Measurements from ENCODE around the gene RHOBTB1.
"Not testable (repeated sequence)": the region's sequence is repeated elsewhere in the genome, so short reads cannot be mapped to it uniquely, and the experiment has no call there.

Gene RHOBTB1

GRCh38 chr10:60975716-60976115 is 31.7 kb upstream of the RHOBTB1 start:
- H3K36me3 Mint-ChIP-seq (ENCODE audit: insufficient read depth) = no peaks in the 10 kb centered on the region
- H3K4me3 Mint-ChIP-seq = no peak overlapping the region
- DNase-seq (ENCODE audit: low spot score in 2 of 2) (no peak), ATAC-seq (replicated peaks; ENCODE audit: extremely low read depth, poor library complexity, severe bottlenecking) (no peak)
- H3K27ac Mint-ChIP-seq (ENCODE audit: low read depth) = no peak overlapping the region
- H3K9me3 Mint-ChIP-seq = no peaks in the 10 kb centered on the region
- peaks cover 29% of the 10 kb centered on the region for H3K27me3 Mint-ChIP-seq
- H3K4me1 Mint-ChIP-seq = no peaks in the 10 kb centered on the region

GRCh38 chr10:60974463-60975149 is 30.6 kb upstream of the RHOBTB1 start:
- Mint-ChIP-seq H3K4me1 (no peaks in the 10 kb centered on the region), H3K9me3 (no peaks in the 10 kb centered on the region), H3K27me3 (peaks cover 30% of the 10 kb centered on the region), H3K4me3 (no peak overlapping the region), H3K27ac (ENCODE audit: low read depth) (no peak overlapping the region), H3K36me3 (ENCODE audit: insufficient read depth) (no peaks in the 10 kb centered on the region)
- no peak for DNase-seq (ENCODE audit: low spot score in 2 of 2)
- no peak for ATAC-seq (replicated peaks; ENCODE audit: extremely low read depth, poor library complexity, severe bottlenecking)

GRCh38 chr10:60973086-60973485 is 29.1 kb upstream of the RHOBTB1 start:
- ATAC-seq (replicated peaks; ENCODE audit: extremely low read depth, poor library complexity, severe bottlenecking) = no peak

GRCh38 chr10:60972181-60972580 is 28.2 kb upstream of the RHOBTB1 start:
- H3K4me3 Mint-ChIP-seq; H3K27ac Mint-ChIP-seq (ENCODE audit: low read depth); ATAC-seq (replicated peaks; ENCODE audit: extremely low read depth, poor library complexity, severe bottlenecking); H3K9me3 Mint-ChIP-seq; H3K4me1 Mint-ChIP-seq; H3K36me3 Mint-ChIP-seq (ENCODE audit: insufficient read depth); DNase-seq (ENCODE audit: low spot score in 2 of 2): not testable (repeated sequence)
- peaks cover 54% of the 10 kb centered on the region for H3K27me3 Mint-ChIP-seq

More at GRCh38 chr10:60973086-60973485, 29.1 kb upstream of the RHOBTB1 start:
- H3K27ac Mint-ChIP-seq (ENCODE audit: low read depth) = no peak overlapping the region
- H3K9me3 Mint-ChIP-seq = no peaks in the 10 kb centered on the region
- H3K27me3 Mint-ChIP-seq = peaks cover 45% of the 10 kb centered on the region
- DNase-seq (ENCODE audit: low spot score in 2 of 2) = no peak
- H3K4me1 Mint-ChIP-seq = no peaks in the 10 kb centered on the region
- H3K4me3 Mint-ChIP-seq = no peak overlapping the region
- no peaks in the 10 kb centered on the region for H3K36me3 Mint-ChIP-seq (ENCODE audit: insufficient read depth)

- H3K9me3 Mint-ChIP-seq = no peaks in the 10 kb centered on the region
- DNase-seq (ENCODE audit: low spot score in 2 of 2) = no peak
- no peak for ATAC-seq (replicated peaks; ENCODE audit: extremely low read depth, poor library complexity, severe bottlenecking)
- H3K36me3 Mint-ChIP-seq (ENCODE audit: insufficient read depth) = no peaks in the 10 kb centered on the region
- H3K27ac Mint-ChIP-seq (ENCODE audit: low read depth) = no peak overlapping the region
- no peaks in the 10 kb centered on the region for H3K4me1 Mint-ChIP-seq
- H3K4me3 Mint-ChIP-seq = no peak overlapping the region
- H3K27me3 Mint-ChIP-seq = peaks cover 55% of the 10 kb centered on the region
Observed at GRCh38 chr10:60970526-60970925, 26.5 kb upstream of the RHOBTB1 start.

- H3K27ac Mint-ChIP-seq (ENCODE audit: low read depth) = no peak overlapping the region
Observed at GRCh38 chr10:60968504-60968903, 24.5 kb upstream of the RHOBTB1 start.

GRCh38 chr10:60967854-60968484 is 24.0 kb upstream of the RHOBTB1 start:
- ATAC-seq (replicated peaks; ENCODE audit: extremely low read depth, poor library complexity, severe bottlenecking) (no peak), DNase-seq (ENCODE audit: low spot score in 2 of 2) (no peak)
- H3K27ac Mint-ChIP-seq (ENCODE audit: low read depth) = no peak overlapping the region

More at GRCh38 chr10:60968504-60968903, 24.5 kb upstream of the RHOBTB1 start:
- Mint-ChIP-seq H3K4me1 (no peaks in the 10 kb centered on the region), H3K9me3 (no peaks in the 10 kb centered on the region), H3K27me3 (peaks cover 52% of the 10 kb centered on the region), H3K4me3 (no peak overlapping the region), H3K36me3 (ENCODE audit: insufficient read depth) (no peaks in the 10 kb centered on the region)
- DNase-seq (ENCODE audit: low spot score in 2 of 2) = no peak
- ATAC-seq (replicated peaks; ENCODE audit: extremely low read depth, poor library complexity, severe bottlenecking) = no peak

GRCh38 chr10:60967260-60967659 is 23.3 kb upstream of the RHOBTB1 start:
- no peak overlapping the region for H3K4me3 Mint-ChIP-seq

More at GRCh38 chr10:60967854-60968484, 24.0 kb upstream of the RHOBTB1 start:
- Mint-ChIP-seq H3K4me3 (no peak overlapping the region), H3K36me3 (ENCODE audit: insufficient read depth) (no peaks in the 10 kb centered on the region), H3K9me3 (no peaks in the 10 kb centered on the region), H3K4me1 (no peaks in the 10 kb centered on the region), H3K27me3 (peaks cover 50% of the 10 kb centered on the region)

DNA sequence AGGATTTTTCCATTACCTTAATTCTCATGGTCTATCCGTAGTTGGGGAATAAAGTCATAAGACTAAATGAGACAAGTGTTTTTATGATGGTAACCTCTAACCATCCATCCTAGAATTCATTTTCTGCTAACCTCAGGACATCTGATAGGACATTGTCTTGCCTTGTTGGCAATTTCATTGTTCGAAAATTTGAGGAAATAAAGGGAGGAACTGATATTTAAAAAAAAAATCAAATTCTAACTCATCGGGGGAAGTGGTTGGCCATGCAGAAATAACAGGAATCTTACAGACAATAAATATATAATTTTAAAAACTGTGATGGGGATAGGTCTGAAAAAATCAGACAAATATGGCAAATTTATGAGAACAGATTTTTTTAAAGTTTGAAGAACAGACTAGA is 21.7 kb upstream of the RHOBTB1 start:
- no peaks in the 10 kb centered on the region for H3K9me3 Mint-ChIP-seq
- no peak overlapping the region for H3K27ac Mint-ChIP-seq (ENCODE audit: low read depth)
- H3K27me3 Mint-ChIP-seq = peaks cover 38% of the 10 kb centered on the region
- H3K4me1 Mint-ChIP-seq = no peaks in the 10 kb centered on the region
- no peaks in the 10 kb centered on the region for H3K36me3 Mint-ChIP-seq (ENCODE audit: insufficient read depth)
- no peak for DNase-seq (ENCODE audit: low spot score in 2 of 2)
- no peak overlapping the region for H3K4me3 Mint-ChIP-seq
- ATAC-seq (replicated peaks; ENCODE audit: extremely low read depth, poor library complexity, severe bottlenecking) = no peak

More at GRCh38 chr10:60967260-60967659, 23.3 kb upstream of the RHOBTB1 start:
- no peak overlapping the region for H3K27ac Mint-ChIP-seq (ENCODE audit: low read depth)
- DNase-seq (ENCODE audit: low spot score in 2 of 2) = no peak
- no peak for ATAC-seq (replicated peaks; ENCODE audit: extremely low read depth, poor library complexity, severe bottlenecking)
- H3K4me1 Mint-ChIP-seq = no peaks in the 10 kb centered on the region
- H3K9me3 Mint-ChIP-seq = no peaks in the 10 kb centered on the region
- peaks cover 43% of the 10 kb centered on the region for H3K27me3 Mint-ChIP-seq
- no peaks in the 10 kb centered on the region for H3K36me3 Mint-ChIP-seq (ENCODE audit: insufficient read depth)

DNA sequence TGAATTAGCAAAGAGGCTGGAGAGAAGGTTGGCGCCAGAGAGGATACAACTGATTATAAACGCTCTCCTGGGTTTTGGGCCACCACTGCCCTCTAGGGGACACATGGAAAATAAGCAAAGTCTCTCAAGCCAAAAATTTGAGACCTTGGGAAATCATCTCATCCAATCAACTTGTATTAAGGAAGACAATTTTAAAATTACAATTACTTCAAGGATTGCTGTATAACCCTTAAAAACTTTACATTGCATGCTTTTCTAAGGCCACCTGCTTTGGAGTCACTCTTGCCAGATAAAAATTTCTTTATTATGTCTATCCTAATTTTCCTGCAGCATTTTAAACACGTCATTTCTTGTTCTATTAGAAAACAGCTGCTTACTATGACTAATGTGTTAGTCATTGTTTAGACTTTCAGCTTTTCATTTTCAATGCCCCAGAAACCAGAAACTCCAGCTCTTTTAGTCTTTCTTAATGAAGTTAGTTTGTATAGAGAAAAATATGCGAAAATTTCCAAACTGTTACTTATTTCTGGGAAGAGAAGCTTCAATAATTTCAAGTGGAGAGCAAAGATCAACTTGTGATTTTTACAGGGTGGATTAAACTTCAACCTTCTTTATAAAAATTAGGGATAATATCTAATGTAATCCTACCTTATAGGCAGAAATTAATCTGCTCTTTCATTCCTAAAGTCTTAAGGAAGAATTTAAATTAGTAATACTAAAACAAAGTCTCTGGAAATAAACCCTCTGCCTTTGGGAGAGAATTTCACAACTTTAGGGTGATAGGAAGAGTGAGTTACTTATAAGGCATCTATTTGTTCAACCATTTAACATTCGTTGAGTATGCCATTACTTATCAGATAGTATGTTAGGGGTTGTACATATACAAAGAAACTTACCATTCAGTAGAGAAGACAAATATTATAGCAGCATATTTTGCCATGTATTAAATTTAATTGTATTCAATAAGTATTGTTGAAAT is 20.6 kb upstream of the RHOBTB1 start:
- DNase-seq (ENCODE audit: low spot score in 2 of 2) = no peak
- no peak for ATAC-seq (replicated peaks; ENCODE audit: extremely low read depth, poor library complexity, severe bottlenecking)
- no peaks in the 10 kb centered on the region for H3K4me1 Mint-ChIP-seq
- H3K36me3 Mint-ChIP-seq (ENCODE audit: insufficient read depth) = no peaks in the 10 kb centered on the region
- H3K27ac Mint-ChIP-seq (ENCODE audit: low read depth) = no peak overlapping the region
- H3K27me3 Mint-ChIP-seq = peaks cover 46% of the 10 kb centered on the region
- H3K9me3 Mint-ChIP-seq = no peaks in the 10 kb centered on the region
- H3K4me3 Mint-ChIP-seq = no peak overlapping the region

DNA sequence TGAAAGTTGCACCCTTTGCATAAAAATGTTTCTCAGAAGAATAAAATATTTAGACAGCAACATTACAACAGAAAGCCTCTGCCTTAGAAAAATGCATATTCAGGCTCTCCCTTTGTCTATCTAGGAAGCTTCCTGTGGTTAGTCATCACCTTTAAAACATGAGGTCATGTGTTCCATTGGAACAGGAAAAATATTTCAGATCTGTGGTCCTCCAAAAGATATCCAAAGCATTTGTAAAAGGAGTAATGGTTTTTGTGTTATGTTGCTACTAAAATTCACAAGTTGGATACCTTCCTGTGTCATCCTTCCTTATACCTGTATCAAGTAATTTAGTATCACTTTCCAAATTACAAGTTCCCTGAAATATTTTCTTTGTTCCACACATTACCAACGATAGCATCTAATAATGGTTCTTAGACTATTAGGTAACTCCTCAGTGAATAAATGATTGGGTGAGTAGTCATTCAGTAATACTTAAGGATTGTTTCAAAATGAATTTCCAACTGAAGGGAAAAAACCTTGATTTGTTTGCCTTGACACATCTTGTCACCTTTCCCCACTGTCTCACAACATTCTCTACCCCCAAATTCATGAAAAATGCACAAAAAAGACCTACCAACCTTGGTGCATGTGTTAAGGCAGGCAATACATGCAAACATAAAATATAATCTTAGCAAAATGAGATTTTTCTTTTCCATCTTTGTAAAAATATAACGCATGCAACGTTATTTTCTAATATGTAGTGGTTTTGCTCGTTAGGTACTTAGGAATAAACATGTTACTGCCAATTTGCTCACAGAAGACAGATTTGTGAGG is 19.7 kb upstream of the RHOBTB1 start:
- Mint-ChIP-seq H3K27ac (ENCODE audit: low read depth) (no peak overlapping the region), H3K27me3 (peaks cover 37% of the 10 kb centered on the region), H3K9me3 (no peaks in the 10 kb centered on the region), H3K4me3 (no peak overlapping the region), H3K4me1 (no peaks in the 10 kb centered on the region), H3K36me3 (ENCODE audit: insufficient read depth) (no peaks in the 10 kb centered on the region)
- ATAC-seq (replicated peaks; ENCODE audit: extremely low read depth, poor library complexity, severe bottlenecking) (no peak), DNase-seq (ENCODE audit: low spot score in 2 of 2) (no peak)

DNA sequence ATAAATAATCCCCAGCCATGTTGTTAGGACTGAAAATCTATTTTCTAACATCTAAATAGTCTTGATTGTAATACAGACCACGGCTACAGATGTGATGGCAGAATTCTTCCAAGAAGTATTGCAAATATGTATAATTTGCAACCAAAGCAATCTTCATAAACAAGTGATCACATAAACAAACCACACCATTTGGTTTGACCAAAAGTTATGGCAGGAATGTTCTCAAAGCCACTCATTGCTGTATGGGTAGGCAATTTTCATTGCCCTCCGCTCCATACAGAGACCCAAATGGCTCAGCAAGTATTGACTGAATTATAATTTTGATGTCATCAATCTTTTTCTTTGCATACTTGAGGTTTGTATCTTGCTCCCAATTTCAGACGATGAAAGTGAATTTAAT is 19.0 kb upstream of the RHOBTB1 start:
- Mint-ChIP-seq H3K36me3 (ENCODE audit: insufficient read depth) (no peaks in the 10 kb centered on the region), H3K9me3 (no peaks in the 10 kb centered on the region), H3K4me1 (no peaks in the 10 kb centered on the region), H3K27me3 (peaks cover 33% of the 10 kb centered on the region), H3K27ac (ENCODE audit: low read depth) (no peak overlapping the region), H3K4me3 (no peak overlapping the region)
- DNase-seq (ENCODE audit: low spot score in 2 of 2) (no peak), ATAC-seq (replicated peaks; ENCODE audit: extremely low read depth, poor library complexity, severe bottlenecking) (no peak)

Measured in central memory CD8-positive, alpha-beta T cell (primary cell).